Osteocyte (in vitro differentiated cells): ENCODE data around the gene DGAT2L6. TPM values are rescaled to one million over a fixed set of nuclear protein-coding genes. Genes with fewer than 3 reads are reported as not detected.
A peak's percentile ranks its signal among the peaks of the same experiment; 100 is the strongest.

Experiments
- DNase-seq: peaks from one replicate; pipeline ENCODE4 v3.0.0; 2021; ENCODE audit warnings: mixed read lengths; ENCODE audit not compliant: unreplicated experiment; ENCODE audit errors: extremely low spot score
- H3K27ac Mint-ChIP-seq: one replicate; pipeline ENCODE4 v1.8.0; 2021; ENCODE audit warnings: mild to moderate bottlenecking, mixed read lengths; ENCODE audit not compliant: unreplicated experiment
- H3K27me3 Mint-ChIP-seq: one replicate; pipeline ENCODE4 v1.8.0; 2021; ENCODE audit warnings: mixed read lengths; ENCODE audit not compliant: unreplicated experiment
- H3K36me3 Mint-ChIP-seq: one replicate; pipeline ENCODE4 v1.8.0; 2021; ENCODE audit warnings: mixed read lengths; ENCODE audit not compliant: unreplicated experiment
- H3K4me1 Mint-ChIP-seq: one replicate; pipeline ENCODE4 v1.8.0; 2021; ENCODE audit warnings: mixed read lengths; ENCODE audit not compliant: unreplicated experiment
- H3K4me3 Mint-ChIP-seq: one replicate; pipeline ENCODE4 v1.8.0; 2021; ENCODE audit warnings: mild to moderate bottlenecking, moderate library complexity, mixed read lengths; ENCODE audit not compliant: unreplicated experiment
- H3K9me3 Mint-ChIP-seq: one replicate; pipeline ENCODE4 v1.8.0; 2021; ENCODE audit warnings: mixed read lengths; ENCODE audit not compliant: unreplicated experiment
- CTCF ChIP-seq: fragments of 200-600 bp; sonication (generic); IDR thresholded peaks from 2 replicates; pipeline ENCODE4 v1.5.0; 2021; ENCODE audit warnings: antibody characterized with exemption, mild to moderate bottlenecking, moderate library complexity
- total RNA-seq: library from RNA; stranded (reverse); gene quantifications from 2 replicates; pipeline ENCODE4 v1.2.1, GENCODE V29; 2021

The DGAT2L6 gene
- total RNA-seq, 1 donor from 2014 or later, result not detected

DNA sequence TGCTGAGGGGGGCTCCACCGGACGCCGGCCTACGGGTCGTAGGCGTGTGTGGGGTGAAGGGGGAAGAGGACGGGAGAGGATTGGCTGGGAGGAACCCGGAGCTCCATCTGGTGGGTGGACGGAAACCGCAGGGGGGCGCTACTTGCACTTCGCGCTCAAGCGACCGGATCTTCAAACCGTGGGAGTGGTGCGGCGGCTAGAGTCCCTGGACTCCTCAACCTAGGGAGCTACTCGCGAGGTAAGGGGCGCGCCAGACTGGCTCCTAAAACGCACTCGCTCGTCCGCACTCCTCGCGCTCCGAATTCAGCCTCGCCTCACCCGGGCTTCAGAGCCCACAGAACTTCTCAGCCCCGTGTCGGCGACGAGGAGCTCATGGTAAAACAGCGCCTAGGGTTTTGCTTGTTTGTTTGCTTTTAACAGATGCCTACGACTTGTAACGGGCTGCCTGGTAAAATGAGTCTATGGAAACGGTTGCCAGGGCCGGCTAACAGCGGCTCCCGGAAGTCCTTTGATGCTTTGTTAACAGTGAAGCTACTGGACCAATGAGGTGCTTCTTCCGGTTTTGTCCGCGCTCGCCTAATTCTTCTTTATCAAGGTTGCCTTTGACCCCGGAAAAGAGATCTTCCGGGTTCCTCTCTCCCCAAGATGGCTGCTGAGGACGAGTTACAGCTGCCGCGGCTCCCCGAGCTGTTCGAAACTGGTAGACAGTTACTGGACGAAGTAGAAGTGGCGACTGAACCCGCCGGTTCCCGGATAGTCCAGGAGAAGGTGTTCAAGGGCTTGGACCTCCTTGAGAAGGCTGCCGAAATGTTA, 43.8 kb upstream of the DGAT2L6 start, which contains the start of gene IGBP1:
TSS of gene IGBP1 (plus strand) at position 145 of the 813 bp plus-strand sequence. CDS start at position 646, 501 bp downstream.
- peaks cover 7% of the 10 kb centered on the region for H3K9me3 Mint-ChIP-seq
- peak; percentile 93 for DNase-seq
- TF ChIP-seq CTCF, result peak; percentile 66

GRCh38 chrX:70134116-70134477, 43.2 kb upstream of the DGAT2L6 start:
- Mint-ChIP-seq H3K27me3 (no peaks in the 10 kb centered on the region), H3K4me3 (peak overlapping the region; percentile 96), H3K4me1 (peaks cover 7% of the 10 kb centered on the region), H3K27ac (peak overlapping the region; percentile 96), H3K9me3 (peaks cover 7% of the 10 kb centered on the region), H3K36me3 (no peaks in the 10 kb centered on the region)
- no peak for DNase-seq
- no peak for TF ChIP-seq CTCF

More for the DNA sequence above, 43.8 kb upstream of the DGAT2L6 start, which contains the start of gene IGBP1:
- peak within 1 kb of the TSS; percentile 96 for H3K4me3 Mint-ChIP-seq
- peak within 1 kb of the TSS; percentile 96 for H3K27ac Mint-ChIP-seq
- H3K4me1 Mint-ChIP-seq, result peaks cover 7% of the 10 kb centered on the region
- H3K27me3 Mint-ChIP-seq, result peaks cover 2% of the 10 kb centered on the region
- H3K36me3 Mint-ChIP-seq, result no peaks in the 10 kb centered on the region

GRCh38 chrX:70138622-70139021, 38.7 kb upstream of the DGAT2L6 start:
- H3K36me3 Mint-ChIP-seq, result peaks cover 7% of the 10 kb centered on the region
- no peak for TF ChIP-seq CTCF
- no peaks in the 10 kb centered on the region for H3K27me3 Mint-ChIP-seq
- no peak overlapping the region for H3K27ac Mint-ChIP-seq
- no peak overlapping the region for H3K4me3 Mint-ChIP-seq
- DNase-seq, result no peak
- peaks cover 7% of the 10 kb centered on the region for H3K4me1 Mint-ChIP-seq
- H3K9me3 Mint-ChIP-seq, result peaks cover 10% of the 10 kb centered on the region

DNA sequence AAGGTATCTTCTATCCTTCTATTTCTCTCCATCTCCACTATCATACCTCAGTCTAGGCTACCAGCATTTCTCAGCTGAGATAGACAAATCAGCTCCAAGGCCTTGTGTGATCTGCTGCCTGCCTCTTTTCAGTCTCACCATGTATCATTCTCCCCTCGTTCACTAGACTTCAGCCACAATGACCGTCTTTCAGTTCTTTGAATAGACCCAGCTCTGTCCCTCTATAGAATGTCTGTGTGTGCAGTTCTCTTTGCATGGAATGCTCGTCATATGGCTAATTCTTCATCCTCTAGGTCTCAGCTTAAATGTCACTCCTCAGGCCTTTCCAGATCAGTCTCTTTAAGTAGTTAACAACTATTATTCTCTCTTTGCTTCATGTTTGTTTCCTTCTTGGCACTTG, 37.5 kb upstream of the DGAT2L6 start:
- no peak overlapping the region for H3K27ac Mint-ChIP-seq
- H3K27me3 Mint-ChIP-seq, result no peaks in the 10 kb centered on the region
- no peak overlapping the region for H3K4me3 Mint-ChIP-seq
- peaks cover 4% of the 10 kb centered on the region for H3K4me1 Mint-ChIP-seq
- H3K36me3 Mint-ChIP-seq, result peaks cover 7% of the 10 kb centered on the region
- no peak for DNase-seq
- TF ChIP-seq CTCF, result no peak
- peaks cover 10% of the 10 kb centered on the region for H3K9me3 Mint-ChIP-seq

DNA sequence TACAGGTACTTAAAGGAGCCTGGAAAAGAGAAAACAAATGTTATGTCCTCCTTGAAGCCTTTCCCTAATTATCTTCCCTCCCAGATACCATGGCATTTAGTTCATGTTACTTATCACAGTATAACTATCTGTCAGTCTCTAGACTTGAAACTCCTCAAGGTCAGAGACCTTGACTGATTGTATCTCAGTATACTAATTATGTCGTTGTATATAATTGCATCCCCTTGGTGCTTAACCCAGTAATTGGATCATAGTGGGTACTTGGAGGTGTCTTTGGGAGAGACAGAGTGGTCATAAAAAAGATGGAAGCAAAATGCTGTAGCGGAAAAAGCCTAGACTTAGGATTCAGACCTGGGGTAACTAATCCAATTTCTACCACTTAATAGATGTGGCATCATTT, 35.9 kb upstream of the DGAT2L6 start:
- DNase-seq, result no peak
- no peak for TF ChIP-seq CTCF
- peaks cover 8% of the 10 kb centered on the region for H3K36me3 Mint-ChIP-seq
- no peaks in the 10 kb centered on the region for H3K27me3 Mint-ChIP-seq
- peaks cover 3% of the 10 kb centered on the region for H3K9me3 Mint-ChIP-seq
- H3K4me1 Mint-ChIP-seq, result no peaks in the 10 kb centered on the region
- no peak overlapping the region for H3K4me3 Mint-ChIP-seq
- no peak overlapping the region for H3K27ac Mint-ChIP-seq
